OCI-LY3 (cell line): ENCODE data around the gene PARPBP.
A peak's percentile ranks its signal among the peaks of the same experiment; 100 is the strongest.

Experiments
- H2AFZ ChIP-seq: fragments of 200-600, 300-600 bp; shearing (Covaris generic); 2 replicates; pipeline ENCODE4 v1.6.0; 2014; ENCODE audit warnings: antibody characterized with exemption, low read depth, low read length
- H3K27ac ChIP-seq: fragments of 200-600, 300-600 bp; sonication (generic); 2 replicates; pipeline ENCODE4 v1.5.1; 2014; ENCODE audit warnings: mild to moderate bottlenecking, low read length, moderate library complexity, mixed read lengths
- H3K27me3 ChIP-seq: fragments of 200-600, 300-600 bp; sonication (generic); 2 replicates; pipeline ENCODE4 v1.6.1; 2014; ENCODE audit warnings: low read depth, low read length, mixed read lengths
- H3K36me3 ChIP-seq: fragments of 200-600, 300-600 bp; sonication (generic); replicated peaks from 2 replicates; pipeline ENCODE3; 2014; ENCODE audit warnings: low read depth, low read length, mixed read lengths
- H3K4me1 ChIP-seq: fragments of 300-600, 200-600 bp; sonication (generic); 2 replicates; pipeline ENCODE4 v1.6.1; 2014; ENCODE audit warnings: low read length, mixed read lengths
- H3K4me2 ChIP-seq: fragments of 200-600, 300-600 bp; sonication (generic); 2 replicates; pipeline ENCODE4 v1.6.1; 2014; ENCODE audit warnings: low read length, mixed read lengths
- H3K4me3 ChIP-seq: fragments of 300-600, 200-600 bp; sonication (generic); 2 replicates; pipeline ENCODE4 v1.5.1; 2014; ENCODE audit warnings: antibody characterized with exemption, mild to moderate bottlenecking, low read length, moderate library complexity
- H3K79me2 ChIP-seq: fragments of 300-600, 200-600 bp; shearing (Covaris generic); 2 replicates; pipeline ENCODE4 v1.6.1; 2014; ENCODE audit warnings: mild to moderate bottlenecking, low read length, mixed read lengths
- H3K9ac ChIP-seq: fragments of 300-600, 200-600 bp; shearing (Covaris generic); 2 replicates; pipeline ENCODE4 v1.6.0; 2014; ENCODE audit warnings: mild to moderate bottlenecking, low read length, moderate library complexity
- H3K9me3 ChIP-seq: fragments of 200-600, 300-600 bp; shearing (Covaris generic); 2 replicates; pipeline ENCODE4 v1.6.1; 2014; ENCODE audit warnings: low read length, mixed read lengths; ENCODE audit not compliant: insufficient read depth
- H4K20me1 ChIP-seq: fragments of 200-600, 300-600 bp; sonication (generic); 2 replicates; pipeline ENCODE4 v1.6.1; 2016; ENCODE audit warnings: low read length, mixed read lengths; ENCODE audit not compliant: insufficient read depth
- CTCF ChIP-seq: fragments of 200-600, 300-600 bp; sonication (generic); IDR thresholded peaks from 2 replicates; pipeline ENCODE4 v1.5.1; 2014; ENCODE audit warnings: antibody characterized with exemption, low read length, low read depth
- EZH2phosphoT487 ChIP-seq: fragments of 200-600 bp; shearing (Covaris generic); IDR thresholded peaks from 2 replicates; pipeline ENCODE4 v1.6.1; 2018; ENCODE audit warnings: antibody characterized with exemption, mixed run types, low read depth

PARPBP gene

GRCh38 chr12:102093319-102093718 lies 26.7 kb upstream of the PARPBP start:
- Histone ChIP-seq H3K36me3 (peaks cover 29% of the 10 kb centered on the region), H3K27ac (no peak overlapping the region), H3K4me2 (no peak overlapping the region), H3K79me2 (no peaks in the 10 kb centered on the region), H3K4me1 (peaks cover 8% of the 10 kb centered on the region), H3K4me3 (no peak overlapping the region), H3K27me3 (no peaks in the 10 kb centered on the region), H4K20me1 (no peaks in the 10 kb centered on the region), H3K9me3 (peaks cover 6% of the 10 kb centered on the region; the same call in 1 of the 2 replicates), H3K9ac (no peak overlapping the region), H2AFZ (no peak overlapping the region)
- no peak for TF ChIP-seq EZH2phosphoT487
- no peak for TF ChIP-seq CTCF

GRCh38 chr12:102095677-102096263 lies 24.2 kb upstream of the PARPBP start:
- Histone ChIP-seq H3K4me2 (no peak overlapping the region), H3K27ac (no peak overlapping the region), H3K4me3 (no peak overlapping the region), H4K20me1 (no peaks in the 10 kb centered on the region), H3K79me2 (no peaks in the 10 kb centered on the region), H3K9ac (no peak overlapping the region), H3K4me1 (peaks cover 8% of the 10 kb centered on the region), H3K9me3 (no peaks in the 10 kb centered on the region), H3K36me3 (peaks cover 30% of the 10 kb centered on the region), H3K27me3 (no peaks in the 10 kb centered on the region), H2AFZ (no peak overlapping the region)
- TF ChIP-seq EZH2phosphoT487 (no peak), CTCF (peak; percentile 64)

GRCh38 chr12:102096855-102097254 lies 23.1 kb upstream of the PARPBP start:
- no peak overlapping the region for H3K4me3 ChIP-seq
- no peaks in the 10 kb centered on the region for H3K27me3 ChIP-seq
- no peak overlapping the region for H3K9ac ChIP-seq
- H3K79me2 ChIP-seq = no peaks in the 10 kb centered on the region
- no peak overlapping the region for H3K27ac ChIP-seq
- peaks cover 8% of the 10 kb centered on the region for H3K4me1 ChIP-seq
- no peaks in the 10 kb centered on the region for H3K9me3 ChIP-seq
- TF ChIP-seq CTCF (no peak), EZH2phosphoT487 (no peak)
- peaks cover 29% of the 10 kb centered on the region for H3K36me3 ChIP-seq
- H4K20me1 ChIP-seq = no peaks in the 10 kb centered on the region
- H2AFZ ChIP-seq = no peak overlapping the region
- no peak overlapping the region for H3K4me2 ChIP-seq

GRCh38 chr12:102106905-102107304 lies 13.1 kb upstream of the PARPBP start:
- H3K4me1 ChIP-seq = no peaks in the 10 kb centered on the region
- H3K27me3 ChIP-seq = no peaks in the 10 kb centered on the region
- H3K79me2 ChIP-seq = no peaks in the 10 kb centered on the region
- peaks cover 80% of the 10 kb centered on the region for H3K36me3 ChIP-seq
- TF ChIP-seq EZH2phosphoT487 = no peak
- no peak overlapping the region for H2AFZ ChIP-seq
- H3K9me3 ChIP-seq = peaks cover 20% of the 10 kb centered on the region
- H4K20me1 ChIP-seq = no peaks in the 10 kb centered on the region
- H3K27ac ChIP-seq = no peak overlapping the region
- no peak overlapping the region for H3K9ac ChIP-seq
- H3K4me2 ChIP-seq = no peak overlapping the region
- H3K4me3 ChIP-seq = no peak overlapping the region
